Measurements from ENCODE around the gene DLL3. TPM values are rescaled to one million over a fixed set of nuclear protein-coding genes. Genes with fewer than 3 reads are reported as not detected.
A peak's percentile ranks its signal among the peaks of the same experiment; 100 is the strongest.

Gene DLL3
- total and polyA plus RNA-seq, 9 of the 15 experiments (the other 6 are each of a cell fraction or from before 2014, with no cell fraction given), result 0.80 to 6.3 (median 1.2) TPM

DNA sequence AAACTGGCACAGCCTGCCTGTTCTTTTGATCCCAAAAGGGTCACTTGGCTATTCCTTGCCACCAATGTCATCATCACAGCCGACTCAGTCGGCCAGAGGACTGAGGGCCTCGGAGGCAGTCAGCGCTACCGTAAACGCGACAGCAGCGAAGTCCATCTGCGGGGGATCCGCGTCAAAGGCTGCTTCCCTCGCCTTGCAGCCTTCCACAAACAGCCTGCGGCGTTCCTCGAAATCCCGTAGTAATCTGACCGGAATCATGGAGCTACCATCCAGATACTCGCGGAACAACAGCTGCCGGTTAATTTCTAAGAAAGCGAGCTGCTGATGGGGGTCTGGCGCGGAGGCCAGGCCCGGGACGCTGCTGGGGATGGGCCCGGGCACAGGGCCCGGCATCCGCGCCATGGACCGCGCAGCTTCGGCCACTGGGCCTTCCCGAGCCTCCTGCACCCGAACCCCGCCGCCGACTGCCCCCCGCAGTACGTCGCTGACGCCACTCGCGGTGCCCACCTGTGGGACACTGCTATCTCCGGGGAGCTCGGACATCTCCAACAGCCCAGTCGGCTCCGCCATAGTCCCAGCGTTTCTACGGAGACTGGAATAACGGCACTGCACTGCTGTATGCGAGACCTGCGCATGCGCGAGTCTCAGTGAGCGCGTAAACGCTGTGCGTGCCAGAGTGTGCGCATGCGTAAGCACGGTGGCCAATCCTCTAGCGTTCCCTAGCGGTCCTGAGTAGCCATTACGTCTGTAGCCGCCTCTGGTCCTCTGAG, 33.7 kb downstream of the DLL3 start, which contains the start of gene EID2B:
TSS of gene EID2B (minus strand) at position 620 of the 770 bp plus-strand sequence. CDS start at position 570, 50 bp downstream.
- CTCF ChIA-PET (ENCODE audit: low intra/inter-chr PET ratio), result interaction anchor here (0.6 to 2.1 kb wide), 5 partner anchors 30 to 91 kb away, joined by 3 to 12 read pairs (median 6); no protein-coding TSS in a partner anchor
- FAIRE-seq, result peak; percentile 89
- TF ChIP-seq SMAD1 (IDR thresholded peaks at IDR 0.05; ENCODE audit: low read depth, low read length, partially characterized antibody) (no peak), CBFA2T2 (conservative IDR thresholded peaks at IDR 0.05) (no peak), PHTF2 (CRISPR knock-in tag; IDR thresholded peaks at IDR 0.05) (no peak), SMC3 (conservative IDR thresholded peaks at IDR 0.05; ENCODE audit: insufficient read depth, low read depth, low read length) (peak; percentile 95), PHF20 (IDR thresholded peaks at IDR 0.05; ENCODE audit: partially characterized antibody) (peak; percentile 54), ETS2 (tag; IDR thresholded peaks at IDR 0.05; ENCODE audit: borderline replicate concordance, poor library complexity, severe bottlenecking) (no peak), CEBPB (tag; IDR thresholded peaks at IDR 0.05) (no peak), ZNF212 (CRISPR knock-in tag; IDR thresholded peaks at IDR 0.05) (no peak), NELFE (IDR thresholded peaks at IDR 0.05; ENCODE audit: insufficient read depth, insufficient read length) (no peak)
- TF ChIP-seq, protein P1, sequence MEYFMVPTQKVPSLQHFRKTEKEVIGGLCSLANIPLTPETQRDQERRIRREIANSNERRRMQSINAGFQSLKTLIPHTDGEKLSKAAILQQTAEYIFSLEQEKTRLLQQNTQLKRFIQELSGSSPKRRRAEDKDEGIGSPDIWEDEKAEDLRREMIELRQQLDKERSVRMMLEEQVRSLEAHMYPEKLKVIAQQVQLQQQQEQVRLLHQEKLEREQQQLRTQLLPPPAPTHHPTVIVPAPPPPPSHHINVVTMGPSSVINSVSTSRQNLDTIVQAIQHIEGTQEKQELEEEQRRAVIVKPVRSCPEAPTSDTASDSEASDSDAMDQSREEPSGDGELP (CRISPR knock-in tag; IDR thresholded peaks at IDR 0.05; ENCODE audit: borderline replicate concordance), result peak; percentile 56; the same call in 1 of the 2 replicates
- TF ChIP-seq, protein P2, sequence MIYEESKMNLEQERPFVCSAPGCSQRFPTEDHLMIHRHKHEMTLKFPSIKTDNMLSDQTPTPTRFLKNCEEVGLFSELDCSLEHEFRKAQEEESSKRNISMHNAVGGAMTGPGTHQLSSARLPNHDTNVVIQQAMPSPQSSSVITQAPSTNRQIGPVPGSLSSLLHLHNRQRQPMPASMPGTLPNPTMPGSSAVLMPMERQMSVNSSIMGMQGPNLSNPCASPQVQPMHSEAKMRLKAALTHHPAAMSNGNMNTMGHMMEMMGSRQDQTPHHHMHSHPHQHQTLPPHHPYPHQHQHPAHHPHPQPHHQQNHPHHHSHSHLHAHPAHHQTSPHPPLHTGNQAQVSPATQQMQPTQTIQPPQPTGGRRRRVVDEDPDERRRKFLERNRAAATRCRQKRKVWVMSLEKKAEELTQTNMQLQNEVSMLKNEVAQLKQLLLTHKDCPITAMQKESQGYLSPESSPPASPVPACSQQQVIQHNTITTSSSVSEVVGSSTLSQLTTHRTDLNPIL (CRISPR knock-in tag; IDR thresholded peaks at IDR 0.05), result no peak
- TF ChIP-seq, protein P3, sequence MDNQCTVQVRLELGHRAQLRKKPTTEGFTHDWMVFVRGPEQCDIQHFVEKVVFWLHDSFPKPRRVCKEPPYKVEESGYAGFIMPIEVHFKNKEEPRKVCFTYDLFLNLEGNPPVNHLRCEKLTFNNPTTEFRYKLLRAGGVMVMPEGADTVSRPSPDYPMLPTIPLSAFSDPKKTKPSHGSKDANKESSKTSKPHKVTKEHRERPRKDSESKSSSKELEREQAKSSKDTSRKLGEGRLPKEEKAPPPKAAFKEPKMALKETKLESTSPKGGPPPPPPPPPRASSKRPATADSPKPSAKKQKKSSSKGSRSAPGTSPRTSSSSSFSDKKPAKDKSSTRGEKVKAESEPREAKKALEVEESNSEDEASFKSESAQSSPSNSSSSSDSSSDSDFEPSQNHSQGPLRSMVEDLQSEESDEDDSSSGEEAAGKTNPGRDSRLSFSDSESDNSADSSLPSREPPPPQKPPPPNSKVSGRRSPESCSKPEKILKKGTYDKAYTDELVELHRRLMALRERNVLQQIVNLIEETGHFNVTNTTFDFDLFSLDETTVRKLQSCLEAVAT (IDR thresholded peaks at IDR 0.05), result no peak
- TF ChIP-seq, protein P4, sequence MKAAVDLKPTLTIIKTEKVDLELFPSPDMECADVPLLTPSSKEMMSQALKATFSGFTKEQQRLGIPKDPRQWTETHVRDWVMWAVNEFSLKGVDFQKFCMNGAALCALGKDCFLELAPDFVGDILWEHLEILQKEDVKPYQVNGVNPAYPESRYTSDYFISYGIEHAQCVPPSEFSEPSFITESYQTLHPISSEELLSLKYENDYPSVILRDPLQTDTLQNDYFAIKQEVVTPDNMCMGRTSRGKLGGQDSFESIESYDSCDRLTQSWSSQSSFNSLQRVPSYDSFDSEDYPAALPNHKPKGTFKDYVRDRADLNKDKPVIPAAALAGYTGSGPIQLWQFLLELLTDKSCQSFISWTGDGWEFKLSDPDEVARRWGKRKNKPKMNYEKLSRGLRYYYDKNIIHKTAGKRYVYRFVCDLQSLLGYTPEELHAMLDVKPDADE (conservative IDR thresholded peaks at IDR 0.05; ENCODE audit: control insufficient read depth, low read depth, low read length), result 0 out of 2 replicates have a peak, but pooled peaks have one; percentile 32
- TF ChIP-seq, protein P5, sequence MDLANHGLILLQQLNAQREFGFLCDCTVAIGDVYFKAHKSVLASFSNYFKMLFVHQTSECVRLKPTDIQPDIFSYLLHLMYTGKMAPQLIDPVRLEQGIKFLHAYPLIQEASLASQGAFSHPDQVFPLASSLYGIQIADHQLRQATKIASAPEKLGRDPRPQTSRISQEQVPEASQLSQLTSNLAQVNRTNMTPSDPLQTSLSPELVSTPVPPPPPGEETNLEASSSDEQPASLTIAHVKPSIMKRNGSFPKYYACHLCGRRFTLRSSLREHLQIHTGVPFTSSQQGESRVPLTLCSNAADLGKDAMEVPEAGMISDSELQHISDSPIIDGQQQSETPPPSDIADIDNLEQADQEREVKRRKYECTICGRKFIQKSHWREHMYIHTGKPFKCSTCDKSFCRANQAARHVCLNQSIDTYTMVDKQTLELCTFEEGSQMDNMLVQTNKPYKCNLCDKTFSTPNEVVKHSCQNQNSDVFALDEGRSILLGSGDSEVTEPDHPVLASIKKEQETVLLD (IDR thresholded peaks at IDR 0.05), result peak; percentile 100

More for the DNA sequence above, 33.7 kb downstream of the DLL3 start, which contains the start of gene EID2B:
- Histone ChIP-seq H3K4me2 (ENCODE audit: insufficient read depth, low read length) (peak within 1 kb of the TSS; percentile 96), H3K36me3 (ENCODE audit: control insufficient read depth, insufficient read depth, low read length) (no peaks in the 10 kb centered on the region), H3K4me3 (peak within 1 kb of the TSS; percentile 72), H2AFZ (ENCODE audit: low read depth, low read length) (peak within 1 kb of the TSS; percentile 95), H3K9me1 (ENCODE audit: control insufficient read depth, insufficient read depth, low read length) (no peaks in the 10 kb centered on the region), H3K27me3 (ENCODE audit: control insufficient read depth in 2 of 2, insufficient read depth in 2 of 2, low read length in 2 of 2) (no peaks in the 10 kb centered on the region), H3K4me1 (replicated peaks in 1 of 2; ENCODE audit: control insufficient read depth in 2 of 2, insufficient read depth in 2 of 2, low read length in 2 of 2) (peaks cover 3 to 6% of the 10 kb centered on the region in 2 experiments; a peak in 2 of 5 replicates), H3K79me2 (ENCODE audit: control insufficient read depth, insufficient read depth, low read length) (peaks cover 16% of the 10 kb centered on the region), H3K9ac (ENCODE audit: insufficient read depth in 1 of 2, low read depth in 2 of 2, low read length in 2 of 2) (peak within 1 kb of the TSS; percentile 80 to 97), H4K20me1 (replicated peaks; ENCODE audit: control insufficient read depth, insufficient read depth, low read length) (no peaks in the 10 kb centered on the region), H3K9me3 (replicated peaks; ENCODE audit: control insufficient read depth, insufficient read depth, low read depth, low read length) (no peaks in the 10 kb centered on the region), H3K27ac (ENCODE audit: extremely low read depth, low read depth, low read length) (peak within 1 kb of the TSS; percentile 59)
- BruUV-seq (replicated peaks), result TSS peak; percentile 53
- in situ Hi-C loops (cut with MboI) (no loop called here), intact Hi-C loops (cut with micrococcal nuclease) (loop anchor here (1.0 to 2.0 kb wide), 3 partner anchors 34 to 92 kb away; partner anchors contain the start of gene DLL3)
- ATAC-seq (peak; percentile 97), DNase-seq (ENCODE audit: extremely low read depth in 1 of 4, low spot score in 3 of 4) (peak; percentile 96 to 98 (median 97))
- POLR2A ChIA-PET, result interaction anchor here (0.6 to 1.1 kb wide), 5 partner anchors 25 to 1659 kb away, joined by 3 to 4 read pairs (median 3); partner anchors contain the start of gene RPS16
- under 1% methylated on average over 65 of the region's 65 CpGs for WGBS (ENCODE audit: insufficient coverage, low coverage, missing lambda C conversion rate)

All from K562 (cell line).